DOHH2 (cell line): Measurements from ENCODE around the gene AAGAB.

ENCODE experiments used
- EZH2phosphoT487 ChIP-seq: fragments of 200-600 bp; sonication (generic); IDR thresholded peaks from 2 replicates; pipeline ENCODE4 v1.6.1; 2017; ENCODE audit warnings: borderline replicate concordance, mild to moderate bottlenecking, antibody characterized with exemption, low read length, moderate library complexity, mixed read lengths
- TF ChIP-seq, protein P1 (sequence below): fragments of 200-600 bp; sonication (generic); IDR thresholded peaks from one replicate; pipeline ENCODE4 v1.5.1; 2014; ENCODE audit warnings: antibody characterized with exemption, mild to moderate bottlenecking, low read depth, low read length; ENCODE audit not compliant: poor library complexity, severe bottlenecking

DNA sequence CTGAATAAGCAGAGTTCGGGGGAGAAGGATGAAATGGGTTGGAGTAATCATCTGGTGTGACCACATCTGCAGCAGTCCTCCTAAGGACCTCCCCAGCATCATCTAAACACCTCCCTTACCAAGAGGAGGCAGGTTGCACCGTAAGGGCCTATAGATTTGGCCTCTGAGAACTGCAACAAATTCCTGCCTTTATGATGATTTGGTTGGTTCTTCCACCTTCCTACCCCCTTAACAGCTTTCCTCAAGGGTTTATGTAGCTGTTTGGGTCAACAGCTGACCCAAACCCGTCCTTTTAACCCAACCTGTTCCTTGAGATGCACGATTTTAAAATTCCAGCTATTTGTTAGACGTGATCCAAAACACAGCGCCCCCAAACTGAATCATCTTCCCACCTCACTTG lies 58.2 kb downstream of the AAGAB start:
- TF ChIP-seq, protein P1, sequence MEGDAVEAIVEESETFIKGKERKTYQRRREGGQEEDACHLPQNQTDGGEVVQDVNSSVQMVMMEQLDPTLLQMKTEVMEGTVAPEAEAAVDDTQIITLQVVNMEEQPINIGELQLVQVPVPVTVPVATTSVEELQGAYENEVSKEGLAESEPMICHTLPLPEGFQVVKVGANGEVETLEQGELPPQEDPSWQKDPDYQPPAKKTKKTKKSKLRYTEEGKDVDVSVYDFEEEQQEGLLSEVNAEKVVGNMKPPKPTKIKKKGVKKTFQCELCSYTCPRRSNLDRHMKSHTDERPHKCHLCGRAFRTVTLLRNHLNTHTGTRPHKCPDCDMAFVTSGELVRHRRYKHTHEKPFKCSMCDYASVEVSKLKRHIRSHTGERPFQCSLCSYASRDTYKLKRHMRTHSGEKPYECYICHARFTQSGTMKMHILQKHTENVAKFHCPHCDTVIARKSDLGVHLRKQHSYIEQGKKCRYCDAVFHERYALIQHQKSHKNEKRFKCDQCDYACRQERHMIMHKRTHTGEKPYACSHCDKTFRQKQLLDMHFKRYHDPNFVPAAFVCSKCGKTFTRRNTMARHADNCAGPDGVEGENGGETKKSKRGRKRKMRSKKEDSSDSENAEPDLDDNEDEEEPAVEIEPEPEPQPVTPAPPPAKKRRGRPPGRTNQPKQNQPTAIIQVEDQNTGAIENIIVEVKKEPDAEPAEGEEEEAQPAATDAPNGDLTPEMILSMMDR = no peak
- no peak for TF ChIP-seq EZH2phosphoT487
